DMS53 (cell line): ENCODE results near the gene MAT2B.

Source experiments
- DNase-seq: peaks from one replicate; lab custom pipeline; 2025; lab: John Stamatoyannopoulos, UW

MAT2B gene

GRCh38 chr5:163505368-163506094 is at the start of gene MAT2B:
TSS of gene MAT2B (plus strand) at chr5:163505619. CDS start at chr5:163505687, 68 bp downstream.
- peak; percentile 98 for DNase-seq

- DNase-seq, result no peak
Observed at GRCh38 chr5:163456029-163456589, 49.3 kb upstream of the MAT2B start.

GRCh38 chr5:163456840-163457239 is 48.6 kb upstream of the MAT2B start:
- no peak for DNase-seq

- peak; percentile 42 for DNase-seq
Observed at GRCh38 chr5:163458778-163459385, 46.5 kb upstream of the MAT2B start.

GRCh38 chr5:163459462-163459818 is 46.0 kb upstream of the MAT2B start:
- no peak for DNase-seq

- peak; percentile 99 for DNase-seq
Observed at GRCh38 chr5:163459819-163460561, 45.4 kb upstream of the MAT2B start, which contains the start of gene NUDCD2. TSS of gene NUDCD2 (minus strand) at chr5:163460102. CDS start at chr5:163460050, 52 bp downstream.

- peak; percentile 85 for DNase-seq
Observed at GRCh38 chr5:163460562-163461171, 44.8 kb upstream of the MAT2B start, which contains the start of gene HMMR. TSS of gene HMMR (plus strand) at chr5:163460632. CDS start at chr5:163460693, 61 bp downstream.

- DNase-seq, result no peak
Observed at GRCh38 chr5:163463063-163463435, 42.4 kb upstream of the MAT2B start.

GRCh38 chr5:163467682-163468081 is 37.7 kb upstream of the MAT2B start:
- no peak for DNase-seq

- peak; percentile 46 for DNase-seq
Observed at GRCh38 chr5:163473635-163474243, 31.7 kb upstream of the MAT2B start.

- no peak for DNase-seq
Observed at GRCh38 chr5:163475411-163475810, 30.0 kb upstream of the MAT2B start.

GRCh38 chr5:163478126-163478981 is 27.1 kb upstream of the MAT2B start:
- no peak for DNase-seq

GRCh38 chr5:163478982-163479271 is 26.5 kb upstream of the MAT2B start:
- DNase-seq, result no peak

- DNase-seq, result peak; percentile 13
Observed at GRCh38 chr5:163489055-163489744, 16.2 kb upstream of the MAT2B start.

GRCh38 chr5:163489745-163490075 is 15.7 kb upstream of the MAT2B start:
- DNase-seq, result no peak

- no peak for DNase-seq
Observed at GRCh38 chr5:163496286-163496685, 9.1 kb upstream of the MAT2B start.

- DNase-seq, result no peak
Observed at GRCh38 chr5:163497315-163497714, 8.1 kb upstream of the MAT2B start.

- no peak for DNase-seq
Observed at GRCh38 chr5:163498886-163499285, 6.5 kb upstream of the MAT2B start.

GRCh38 chr5:163502521-163502920 is 2.9 kb upstream of the MAT2B start:
- DNase-seq, result no peak
